ENCODE measurements around the gene AHSG. TPM values are rescaled to one million over a fixed set of nuclear protein-coding genes. Genes with fewer than 3 reads are reported as not detected.

AHSG gene
- total RNA-seq, 1 experiment from 2014 or later = not detected

- H3K4me1 Mint-ChIP-seq (ENCODE audit: insufficient read depth, unreplicated experiment) = peaks cover 52% of the 10 kb centered on the region
- intact Hi-C loops (cut with micrococcal nuclease) = no loop called here
- TF ChIP-seq CTCF (IDR thresholded peaks at IDR 0.05; ENCODE audit: unreplicated experiment) = no peak
- no peaks in the 10 kb centered on the region for H3K9me3 Mint-ChIP-seq (ENCODE audit: unreplicated experiment)
- H3K36me3 Mint-ChIP-seq (ENCODE audit: insufficient read depth, unreplicated experiment) = no peaks in the 10 kb centered on the region
- ChIA-PET CTCF (interaction anchor here (0.8 to 2.5 kb wide), 3 partner anchors 24 to 143 kb away, joined by 3 to 12 read pairs (median 4); no protein-coding TSS in a partner anchor), POLR2A (interaction anchor here (0.6 to 3.7 kb wide), 14 partner anchors 8 to 1206 kb away, joined by 3 to 64 read pairs (median 4); partner anchors contain the start of genes EIF4A2 and TBCCD1)
- no peak for DNase-seq (ENCODE audit: unreplicated experiment)
- peak overlapping the region; percentile 28 for H3K4me3 Mint-ChIP-seq (ENCODE audit: unreplicated experiment)
- H3K27me3 Mint-ChIP-seq (ENCODE audit: insufficient read depth, unreplicated experiment) = no peaks in the 10 kb centered on the region
- BruUV-seq (replicated peaks) = TSS peak; percentile 57
- peak overlapping the region; percentile 53 for H3K27ac Mint-ChIP-seq (ENCODE audit: low read depth, unreplicated experiment)
Observed at GRCh38 chr3:186640929-186641328, 28.1 kb downstream of the AHSG start.

GRCh38 chr3:186642014-186642413, 29.2 kb downstream of the AHSG start:
- H3K36me3 Mint-ChIP-seq (ENCODE audit: insufficient read depth, unreplicated experiment) = no peaks in the 10 kb centered on the region
- intact Hi-C loops (cut with micrococcal nuclease) = no loop called here
- peak overlapping the region; percentile 53 for H3K27ac Mint-ChIP-seq (ENCODE audit: low read depth, unreplicated experiment)
- no peak overlapping the region for H3K4me3 Mint-ChIP-seq (ENCODE audit: unreplicated experiment)
- BruUV-seq (replicated peaks) = no TSS peak
- DNase-seq (ENCODE audit: unreplicated experiment) = no peak
- peaks cover 48% of the 10 kb centered on the region for H3K4me1 Mint-ChIP-seq (ENCODE audit: insufficient read depth, unreplicated experiment)
- H3K9me3 Mint-ChIP-seq (ENCODE audit: unreplicated experiment) = no peaks in the 10 kb centered on the region
- ChIA-PET POLR2A (interaction anchor here (0.8 to 3.7 kb wide), 7 partner anchors 9 to 149 kb away, joined by 3 to 64 read pairs (median 5); partner anchors contain the start of gene EIF4A2), CTCF (interaction anchor here (0.5 to 2.2 kb wide), 3 partner anchors 25 to 47 kb away, joined by 3 to 12 read pairs (median 3); no protein-coding TSS in a partner anchor)
- TF ChIP-seq CTCF (IDR thresholded peaks at IDR 0.05; ENCODE audit: unreplicated experiment) = no peak
- H3K27me3 Mint-ChIP-seq (ENCODE audit: insufficient read depth, unreplicated experiment) = no peaks in the 10 kb centered on the region

GRCh38 chr3:186643493-186643892, 30.6 kb downstream of the AHSG start:
- no peak for DNase-seq (ENCODE audit: unreplicated experiment)
- H3K27ac Mint-ChIP-seq (ENCODE audit: low read depth, unreplicated experiment) = no peak overlapping the region
- no TSS peak for BruUV-seq (replicated peaks)
- intact Hi-C loops (cut with micrococcal nuclease) = no loop called here
- TF ChIP-seq CTCF (IDR thresholded peaks at IDR 0.05; ENCODE audit: unreplicated experiment) = no peak
- H3K36me3 Mint-ChIP-seq (ENCODE audit: insufficient read depth, unreplicated experiment) = no peaks in the 10 kb centered on the region
- ChIA-PET POLR2A (interaction anchor here (0.6 to 2.5 kb wide), 6 partner anchors 10 to 142 kb away, joined by 3 to 28 read pairs (median 3); partner anchors contain the start of gene EIF4A2), CTCF (interaction anchor here (0.6 to 2.2 kb wide), 3 partner anchors 26 to 122 kb away, joined by 3 to 12 read pairs (median 4); no protein-coding TSS in a partner anchor)
- no peaks in the 10 kb centered on the region for H3K9me3 Mint-ChIP-seq (ENCODE audit: unreplicated experiment)
- no peaks in the 10 kb centered on the region for H3K27me3 Mint-ChIP-seq (ENCODE audit: insufficient read depth, unreplicated experiment)
- no peak overlapping the region for H3K4me3 Mint-ChIP-seq (ENCODE audit: unreplicated experiment)
- peaks cover 42% of the 10 kb centered on the region for H3K4me1 Mint-ChIP-seq (ENCODE audit: insufficient read depth, unreplicated experiment)

GRCh38 chr3:186644683-186645082, 31.8 kb downstream of the AHSG start:
- Mint-ChIP-seq H3K9me3 (ENCODE audit: unreplicated experiment) (no peaks in the 10 kb centered on the region), H3K4me3 (ENCODE audit: unreplicated experiment) (no peak overlapping the region), H3K36me3 (ENCODE audit: insufficient read depth, unreplicated experiment) (no peaks in the 10 kb centered on the region), H3K27ac (ENCODE audit: low read depth, unreplicated experiment) (peak overlapping the region; percentile 39), H3K27me3 (ENCODE audit: insufficient read depth, unreplicated experiment) (no peaks in the 10 kb centered on the region), H3K4me1 (ENCODE audit: insufficient read depth, unreplicated experiment) (peaks cover 36% of the 10 kb centered on the region)
- no peak for TF ChIP-seq CTCF (IDR thresholded peaks at IDR 0.05; ENCODE audit: unreplicated experiment)
- CTCF ChIA-PET = no interaction called here
- BruUV-seq (replicated peaks) = no TSS peak
- peak; percentile 68 for DNase-seq (ENCODE audit: unreplicated experiment)
- intact Hi-C loops (cut with micrococcal nuclease) = no loop called here
- POLR2A ChIA-PET = interaction anchor here (0.6 to 2.5 kb wide), 6 partner anchors 10 to 139 kb away, joined by 3 to 28 read pairs (median 4); partner anchors contain the start of gene EIF4A2

All from MCF 10A (cell line).